H9 (cell line): ENCODE measurements around the gene NOTCH1. TPM values are rescaled to one million over a fixed set of nuclear protein-coding genes. Genes with fewer than 3 reads are reported as not detected.

Experiments
- DNase-seq: peaks from one replicate; pipeline ENCODE4 v3.0.0-alpha.2; 2017
- H2AFZ ChIP-seq: one replicate; pipeline ENCODE4 v1.6.1; 2013; ENCODE audit warnings: mild to moderate bottlenecking, low read length, control low read depth, moderate library complexity
- H2AK5ac ChIP-seq: 2 replicates; pipeline ENCODE4 v1.6.1; 2013; ENCODE audit warnings: low read length, control low read depth, mixed read lengths; ENCODE audit not compliant: insufficient read length
- H2BK120ac ChIP-seq: one replicate; pipeline ENCODE4 v1.6.1; 2013; ENCODE audit warnings: low read depth, mild to moderate bottlenecking, low read length, control low read depth, inconsistent platforms; ENCODE audit not compliant: poor library complexity, severe bottlenecking
- H2BK12ac ChIP-seq: 2 replicates; pipeline ENCODE4 v1.6.1; 2013; ENCODE audit warnings: low read length, control low read depth, mixed read lengths, low read depth; ENCODE audit not compliant: insufficient read length
- H2BK15ac ChIP-seq: 2 replicates; pipeline ENCODE4 v1.6.1; 2013; ENCODE audit warnings: low read depth, low read length, control low read depth
- H2BK20ac ChIP-seq: one replicate; pipeline ENCODE4 v1.6.1; 2013; ENCODE audit warnings: low read depth, mild to moderate bottlenecking, low read length, control low read depth, inconsistent platforms; ENCODE audit not compliant: poor library complexity, severe bottlenecking
- H2BK5ac ChIP-seq: 2 replicates; pipeline ENCODE4 v1.6.1; 2013; ENCODE audit warnings: low read length, control low read depth, mixed read lengths; ENCODE audit not compliant: insufficient read length
- H3K14ac ChIP-seq: 2 replicates; pipeline ENCODE4 v1.6.1; 2013; ENCODE audit warnings: low read length, control low read depth; ENCODE audit not compliant: insufficient read depth
- H3K18ac ChIP-seq: 2 replicates; pipeline ENCODE4 v1.6.1; 2013; ENCODE audit warnings: low read depth, mild to moderate bottlenecking, mixed read lengths, low read length, control low read depth; ENCODE audit not compliant: insufficient read length
- H3K23ac ChIP-seq: 2 replicates; pipeline ENCODE4 v1.6.1; 2013; ENCODE audit warnings: low read length, control low read depth, mixed read lengths, low read depth; ENCODE audit not compliant: insufficient read length
- H3K23me2 ChIP-seq: 2 replicates; pipeline ENCODE4 v1.6.1; 2013; ENCODE audit warnings: low read depth, mild to moderate bottlenecking, mixed read lengths, low read length, control low read depth; ENCODE audit not compliant: insufficient read length, poor library complexity, severe bottlenecking
- H3K27ac ChIP-seq: 2 replicates; pipeline ENCODE4 v1.5.1; 2013; ENCODE audit warnings: low read length, control low read depth, mixed read lengths, low read depth; ENCODE audit not compliant: insufficient read length
- H3K27me3 ChIP-seq: 2 replicates; pipeline ENCODE4 v1.6.1; 2013; ENCODE audit warnings: low read length, control low read depth, inconsistent platforms; ENCODE audit not compliant: insufficient read depth
- H3K4ac ChIP-seq: 2 replicates; pipeline ENCODE4 v1.6.1; 2013; ENCODE audit warnings: low read depth, mild to moderate bottlenecking, control low read depth, inconsistent platforms, low read length, moderate library complexity
- H3K4me1 ChIP-seq: 2 replicates; pipeline ENCODE4 v1.6.1; 2013; ENCODE audit warnings: low read length, control low read depth, inconsistent platforms; ENCODE audit not compliant: insufficient read depth
- H3K4me2 ChIP-seq: 2 replicates; pipeline ENCODE4 v1.6.1; 2013; ENCODE audit warnings: low read length, control low read depth, mixed read lengths; ENCODE audit not compliant: insufficient read length, insufficient read depth
- H3K56ac ChIP-seq: 2 replicates; pipeline ENCODE4 v1.6.1; 2013; ENCODE audit warnings: low read depth, mild to moderate bottlenecking, mixed read lengths, low read length, control low read depth; ENCODE audit not compliant: insufficient read length
- H3K79me1 ChIP-seq: 2 replicates; pipeline ENCODE4 v1.6.1; 2013; ENCODE audit warnings: low read depth, mild to moderate bottlenecking, moderate library complexity, low read length, control low read depth, inconsistent platforms; ENCODE audit not compliant: insufficient read depth, poor library complexity, severe bottlenecking
- H3K79me2 ChIP-seq: 2 replicates; pipeline ENCODE4 v1.6.1; 2013; ENCODE audit warnings: low read length, control low read depth, inconsistent platforms; ENCODE audit not compliant: insufficient read depth
- H3K9ac ChIP-seq: 2 replicates; pipeline ENCODE4 v1.6.1; 2013; ENCODE audit warnings: low read length, control low read depth, mixed read lengths; ENCODE audit not compliant: insufficient read length; ENCODE audit errors: extremely low read depth
- H3K9me3 ChIP-seq: one replicate; pipeline ENCODE4 v1.6.1; 2013; ENCODE audit warnings: low read depth, low read length, inconsistent platforms; ENCODE audit not compliant: control insufficient read depth
- H3T11ph ChIP-seq: one replicate; pipeline ENCODE4 v1.6.1; 2013; ENCODE audit warnings: mild to moderate bottlenecking, low read length, control low read depth, inconsistent platforms
- H4K20me1 ChIP-seq: one replicate; pipeline ENCODE4 v1.6.1; 2013; ENCODE audit not compliant: control insufficient read depth, insufficient read length, insufficient read depth
- H4K5ac ChIP-seq: 2 replicates; pipeline ENCODE4 v1.6.1; 2013; ENCODE audit warnings: low read depth, mild to moderate bottlenecking, mixed read lengths, low read length, control low read depth; ENCODE audit not compliant: insufficient read length
- H4K8ac ChIP-seq: replicated peaks from 2 replicates; pipeline ENCODE4 v1.6.1; 2013; ENCODE audit warnings: low read length, control low read depth, mixed read lengths, low read depth; ENCODE audit not compliant: insufficient read length
- H4K91ac ChIP-seq: 2 replicates; pipeline ENCODE4 v1.6.1; 2013; ENCODE audit warnings: low read depth, mild to moderate bottlenecking, moderate library complexity, mixed read lengths, low read length, control low read depth; ENCODE audit not compliant: insufficient read length
- H3K27ac Mint-ChIP-seq, 3 experiments: 2 replicates in 2 of 3; 3 replicates in 1 of 3; pipeline ENCODE4 v1.8.0; 2020 to 2021; ENCODE audit warnings: mixed read lengths in 3 of 3, mild to moderate bottlenecking in 1 of 3, moderate library complexity in 1 of 3
- H3K27me3 Mint-ChIP-seq: 2 replicates; pipeline ENCODE4 v1.8.0; 2021; ENCODE audit warnings: low read depth, mild to moderate bottlenecking, moderate library complexity, mixed read lengths
- H3K36me3 Mint-ChIP-seq, 3 experiments: 2 replicates in 2 of 3; 3 replicates in 1 of 3; pipeline ENCODE4 v1.8.0; 2020 to 2021; ENCODE audit warnings: low read depth in 3 of 3, mixed read lengths in 3 of 3; ENCODE audit not compliant: insufficient read depth in 1 of 3
- H3K4me1 Mint-ChIP-seq, 2 experiments: 2 replicates each; pipeline ENCODE4 v1.8.0; 2020; ENCODE audit warnings: mixed read lengths in 2 of 2
- H3K4me3 Mint-ChIP-seq, 2 experiments: 2 replicates in 1 of 2; 3 replicates in 1 of 2; pipeline ENCODE4 v1.8.0; 2020 to 2021; ENCODE audit warnings: mild to moderate bottlenecking in 2 of 2, mixed read lengths in 2 of 2, moderate library complexity in 1 of 2
- H3K9me3 Mint-ChIP-seq, 2 experiments: 2 replicates in 1 of 2; 3 replicates in 1 of 2; pipeline ENCODE4 v1.8.0; 2020; ENCODE audit warnings: mild to moderate bottlenecking in 2 of 2, mixed read lengths in 2 of 2, moderate library complexity in 1 of 2
- CTCF ChIP-seq: fragments of 200-600 bp; sonication (generic); conservative IDR thresholded peaks from 3 replicates; pipeline ENCODE4 v1.8.0; 2021; ENCODE audit warnings: antibody characterized with exemption, mild to moderate bottlenecking
- WGBS: extraction: QIAGEN DNeasy Blood & Tissue Kit; methylation state at CpG from one replicate; pipeline ENCODE4 v1.1.7; 2013; ENCODE audit warnings: missing lambda C conversion rate, low lambda C conversion rate, mixed read lengths; ENCODE audit not compliant: insufficient read length; ENCODE audit errors: extremely low coverage; 5-methylcytosine and 5-hydroxymethylcytosine counted together
- total RNA-seq: library from RNA; stranded (reverse); gene quantifications from 2 replicates; pipeline ENCODE4 v1.2.1, GENCODE V29; 2021

The NOTCH1 gene
- total RNA-seq, 1 experiment from 2014 or later, result 71.6 TPM

DNA sequence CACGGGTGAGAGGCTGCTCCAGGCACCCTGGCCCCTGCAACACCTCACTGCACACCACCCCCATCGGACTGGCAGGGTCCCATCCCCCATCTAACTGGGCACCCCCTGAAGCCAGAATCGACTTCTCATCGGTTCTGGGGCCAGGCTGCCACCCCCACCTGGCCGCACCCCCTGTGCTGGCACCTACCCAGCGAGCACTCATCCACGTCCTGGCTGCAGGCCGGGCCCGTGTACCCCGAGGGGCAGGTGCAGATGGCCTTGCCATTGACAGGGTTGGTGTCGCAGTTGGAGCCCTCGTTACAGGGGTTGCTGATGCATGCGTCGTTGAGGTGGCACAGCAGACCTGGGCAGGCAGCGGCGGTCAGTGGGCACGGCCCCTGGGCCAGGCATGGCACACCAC is 27.9 kb downstream of the NOTCH1 start:
- H3K79me1 ChIP-seq, result no peaks in the 10 kb centered on the region
- no peaks in the 10 kb centered on the region for H3K9me3 Mint-ChIP-seq
- H4K5ac ChIP-seq, result no peak overlapping the region
- H2BK12ac ChIP-seq, result no peak overlapping the region
- H3T11ph ChIP-seq, result no peak overlapping the region
- no peaks in the 10 kb centered on the region for H3K4me1 Mint-ChIP-seq
- no peaks in the 10 kb centered on the region for H3K23me2 ChIP-seq
- H3K18ac ChIP-seq, result no peak overlapping the region
- H4K8ac ChIP-seq, result no peak overlapping the region
- H3K4me2 ChIP-seq, result no peak overlapping the region
- H2BK120ac ChIP-seq, result no peak overlapping the region
- no peaks in the 10 kb centered on the region for H3K27me3 ChIP-seq
- H2AFZ ChIP-seq, result no peak overlapping the region
- H2BK5ac ChIP-seq, result no peak overlapping the region
- no peak for DNase-seq
- H3K79me2 ChIP-seq, result no peaks in the 10 kb centered on the region
- H3K4me3 Mint-ChIP-seq, result no peak overlapping the region
- no peak overlapping the region for H4K91ac ChIP-seq
- no peak overlapping the region for H2AK5ac ChIP-seq
- WGBS, result no CpG with 5 or more reads among the region's 17 CpGs
- no peak overlapping the region for H2BK20ac ChIP-seq
- no peak overlapping the region for H3K14ac ChIP-seq
- H3K36me3 Mint-ChIP-seq, result peaks cover 2 to 45% (median 37%) of the 10 kb centered on the region in 3 experiments; a peak in 6 of 7 replicates
- no peaks in the 10 kb centered on the region for H3K27me3 Mint-ChIP-seq
- H3K9me3 ChIP-seq, result no peaks in the 10 kb centered on the region
- no peak overlapping the region for H3K56ac ChIP-seq
- no peak overlapping the region for H3K4ac ChIP-seq
- no peak overlapping the region for H3K27ac ChIP-seq
- TF ChIP-seq CTCF, result no peak
- no peak overlapping the region for H3K23ac ChIP-seq
- H4K20me1 ChIP-seq, result peaks cover 3% of the 10 kb centered on the region
- H3K27ac Mint-ChIP-seq, result no peak overlapping the region
- no peaks in the 10 kb centered on the region for H3K4me1 ChIP-seq
- no peak overlapping the region for H3K9ac ChIP-seq
- no peak overlapping the region for H2BK15ac ChIP-seq
